ENCODE data around the gene TRIML2.
"Not testable (repeated sequence)": the region's sequence is repeated elsewhere in the genome, so short reads cannot be mapped to it uniquely, and the experiment has no call there.

The TRIML2 gene

DNA sequence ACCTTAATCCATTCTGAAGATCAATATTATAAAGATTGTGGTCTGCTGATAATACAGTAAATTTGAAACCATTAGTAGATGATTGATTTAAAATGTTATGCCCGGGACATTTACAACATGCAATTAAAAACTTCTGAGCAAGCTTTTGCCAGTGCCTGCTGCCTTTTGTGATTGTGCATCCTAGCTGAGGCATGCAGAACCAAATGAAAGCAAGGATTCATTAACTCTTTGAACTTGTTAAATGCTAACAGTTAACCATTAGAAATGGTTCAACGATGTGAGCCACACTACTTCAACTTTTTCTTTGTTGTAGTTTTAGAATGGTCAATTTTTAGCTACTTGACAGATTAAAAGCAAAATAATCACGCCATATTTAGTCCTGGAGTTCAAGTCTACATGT is 62.7 kb downstream of the TRIML2 start:
- Histone ChIP-seq H3K4me1 (ENCODE audit: low read length) (no peaks in the 10 kb centered on the region), H3K4me2 (ENCODE audit: low read depth, low read length) (no peak overlapping the region), H3K9ac (ENCODE audit: low read length) (no peak overlapping the region), H4K20me1 (ENCODE audit: insufficient read depth, low read length) (no peaks in the 10 kb centered on the region), H3K4me3 (ENCODE audit: low read length) (no peak overlapping the region), H3K9me2 (replicated peaks; ENCODE audit: insufficient read depth, low read length) (no peaks in the 10 kb centered on the region), H3F3A (ENCODE audit: insufficient read depth, low read length) (no peaks in the 10 kb centered on the region), H3K27me3 (replicated peaks; ENCODE audit: insufficient read depth, low read length) (no peaks in the 10 kb centered on the region), H3K79me2 (ENCODE audit: low read length) (no peaks in the 10 kb centered on the region), H3K36me3 (replicated peaks; ENCODE audit: insufficient read depth, low read length) (no peaks in the 10 kb centered on the region), H3K27ac (ENCODE audit: low read length) (no peak overlapping the region), H2AFZ (ENCODE audit: low read length) (no peak overlapping the region), H3K9me3 (replicated peaks; ENCODE audit: insufficient read depth, low read length) (no peaks in the 10 kb centered on the region)
- no peak for DNase-seq
- TF ChIP-seq EZH2 (optimal IDR thresholded peaks at IDR 0.05; ENCODE audit: low read depth, low read length) (no peak), EZH2phosphoT487 (IDR thresholded peaks at IDR 0.05; ENCODE audit: low read length) (no peak)
- TF ChIP-seq, protein P1, sequence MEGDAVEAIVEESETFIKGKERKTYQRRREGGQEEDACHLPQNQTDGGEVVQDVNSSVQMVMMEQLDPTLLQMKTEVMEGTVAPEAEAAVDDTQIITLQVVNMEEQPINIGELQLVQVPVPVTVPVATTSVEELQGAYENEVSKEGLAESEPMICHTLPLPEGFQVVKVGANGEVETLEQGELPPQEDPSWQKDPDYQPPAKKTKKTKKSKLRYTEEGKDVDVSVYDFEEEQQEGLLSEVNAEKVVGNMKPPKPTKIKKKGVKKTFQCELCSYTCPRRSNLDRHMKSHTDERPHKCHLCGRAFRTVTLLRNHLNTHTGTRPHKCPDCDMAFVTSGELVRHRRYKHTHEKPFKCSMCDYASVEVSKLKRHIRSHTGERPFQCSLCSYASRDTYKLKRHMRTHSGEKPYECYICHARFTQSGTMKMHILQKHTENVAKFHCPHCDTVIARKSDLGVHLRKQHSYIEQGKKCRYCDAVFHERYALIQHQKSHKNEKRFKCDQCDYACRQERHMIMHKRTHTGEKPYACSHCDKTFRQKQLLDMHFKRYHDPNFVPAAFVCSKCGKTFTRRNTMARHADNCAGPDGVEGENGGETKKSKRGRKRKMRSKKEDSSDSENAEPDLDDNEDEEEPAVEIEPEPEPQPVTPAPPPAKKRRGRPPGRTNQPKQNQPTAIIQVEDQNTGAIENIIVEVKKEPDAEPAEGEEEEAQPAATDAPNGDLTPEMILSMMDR (IDR thresholded peaks at IDR 0.05; ENCODE audit: low read length) = no peak

DNA sequence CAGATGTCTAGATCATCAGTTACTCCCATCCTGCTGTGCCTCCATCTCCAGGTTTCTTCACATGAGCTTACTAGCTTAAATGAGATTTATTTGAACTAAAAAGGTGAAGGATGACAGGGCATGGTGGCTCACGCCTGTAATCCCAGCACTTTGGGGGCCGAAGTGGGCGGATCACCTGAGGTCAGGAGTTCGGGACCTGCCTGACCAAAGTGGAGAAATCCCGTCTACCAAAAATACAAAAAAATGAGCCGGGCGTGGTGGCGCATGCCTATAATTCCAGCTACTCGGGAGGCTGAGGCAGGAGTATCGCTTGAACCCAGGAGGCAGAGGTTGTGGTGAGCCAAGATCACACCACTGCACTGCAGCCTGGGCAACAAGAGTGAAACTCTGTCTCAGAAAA is 63.9 kb downstream of the TRIML2 start:
- H3K36me3 ChIP-seq (replicated peaks; ENCODE audit: insufficient read depth, low read length); H3K4me3 ChIP-seq (ENCODE audit: low read length); H3K9me2 ChIP-seq (replicated peaks; ENCODE audit: insufficient read depth, low read length); H3K27ac ChIP-seq (ENCODE audit: low read length); DNase-seq; H3K4me1 ChIP-seq (ENCODE audit: low read length); H3K4me2 ChIP-seq (ENCODE audit: low read depth, low read length); H4K20me1 ChIP-seq (ENCODE audit: insufficient read depth, low read length); H3F3A ChIP-seq (ENCODE audit: insufficient read depth, low read length); H3K27me3 ChIP-seq (replicated peaks; ENCODE audit: insufficient read depth, low read length); H3K9ac ChIP-seq (ENCODE audit: low read length); H3K79me2 ChIP-seq (ENCODE audit: low read length); H2AFZ ChIP-seq (ENCODE audit: low read length); H3K9me3 ChIP-seq (replicated peaks; ENCODE audit: insufficient read depth, low read length): not testable (repeated sequence)

DNA sequence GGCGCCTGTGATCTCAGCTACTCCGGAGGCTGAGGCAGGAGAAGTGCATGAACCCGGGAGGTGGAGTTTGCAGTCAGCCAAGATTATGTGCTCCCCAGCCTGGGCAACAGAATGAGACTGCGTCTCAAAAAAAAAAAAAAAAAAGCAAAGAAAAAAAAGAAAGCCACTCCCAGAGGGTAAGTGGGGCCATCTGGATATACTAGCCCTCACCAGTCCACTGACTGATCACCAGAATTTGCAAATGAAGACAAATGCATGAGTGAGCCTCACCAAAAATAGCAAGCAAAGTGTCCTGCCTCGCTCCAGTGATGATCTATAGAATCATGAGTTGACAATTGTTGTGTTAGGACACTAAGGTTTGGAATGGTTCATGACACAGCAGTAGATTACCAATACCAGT is 66.2 kb downstream of the TRIML2 start:
- Histone ChIP-seq H3K9me2 (replicated peaks; ENCODE audit: insufficient read depth, low read length) (no peaks in the 10 kb centered on the region), H3K9me3 (replicated peaks; ENCODE audit: insufficient read depth, low read length) (no peaks in the 10 kb centered on the region), H3K27me3 (replicated peaks; ENCODE audit: insufficient read depth, low read length) (no peaks in the 10 kb centered on the region), H3K4me2 (ENCODE audit: low read depth, low read length) (no peak overlapping the region), H3K79me2 (ENCODE audit: low read length) (no peaks in the 10 kb centered on the region), H3K4me3 (ENCODE audit: low read length) (no peak overlapping the region), H4K20me1 (ENCODE audit: insufficient read depth, low read length) (no peaks in the 10 kb centered on the region), H2AFZ (ENCODE audit: low read length) (no peak overlapping the region), H3K36me3 (replicated peaks; ENCODE audit: insufficient read depth, low read length) (no peaks in the 10 kb centered on the region), H3K9ac (ENCODE audit: low read length) (no peak overlapping the region), H3K27ac (ENCODE audit: low read length) (no peak overlapping the region), H3F3A (ENCODE audit: insufficient read depth, low read length) (no peaks in the 10 kb centered on the region), H3K4me1 (ENCODE audit: low read length) (no peaks in the 10 kb centered on the region)
- TF ChIP-seq, protein P1 (IDR thresholded peaks at IDR 0.05; ENCODE audit: low read length) = no peak
- TF ChIP-seq EZH2phosphoT487 (IDR thresholded peaks at IDR 0.05; ENCODE audit: low read length) (no peak), EZH2 (optimal IDR thresholded peaks at IDR 0.05; ENCODE audit: low read depth, low read length) (no peak)
- DNase-seq = no peak

DNA sequence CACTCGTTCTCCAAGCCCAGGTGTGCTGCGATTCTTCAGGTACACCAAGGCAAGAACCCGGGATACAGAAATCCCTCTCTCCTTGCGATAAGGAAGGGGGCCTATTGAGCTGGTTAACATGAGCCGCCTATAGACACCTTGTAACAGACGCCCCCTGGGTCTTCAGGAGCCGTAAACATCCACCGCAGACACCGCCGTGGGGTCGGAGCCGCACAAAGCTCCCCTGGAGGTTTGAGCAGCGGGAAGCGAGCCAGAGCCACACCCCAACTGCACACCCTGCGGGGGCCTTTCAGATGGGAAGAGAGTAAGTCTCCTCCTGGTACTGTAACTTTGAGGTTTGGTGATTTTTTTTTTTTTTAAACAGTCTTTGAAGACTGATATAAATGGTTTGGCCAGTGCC is 67.2 kb downstream of the TRIML2 start:
- Histone ChIP-seq H3K9me3 (replicated peaks; ENCODE audit: insufficient read depth, low read length) (no peaks in the 10 kb centered on the region), H2AFZ (ENCODE audit: low read length) (no peak overlapping the region), H4K20me1 (ENCODE audit: insufficient read depth, low read length) (no peaks in the 10 kb centered on the region), H3F3A (ENCODE audit: insufficient read depth, low read length) (no peaks in the 10 kb centered on the region), H3K27me3 (replicated peaks; ENCODE audit: insufficient read depth, low read length) (no peaks in the 10 kb centered on the region), H3K4me2 (ENCODE audit: low read depth, low read length) (no peak overlapping the region), H3K4me1 (ENCODE audit: low read length) (no peaks in the 10 kb centered on the region), H3K9ac (ENCODE audit: low read length) (no peak overlapping the region), H3K36me3 (replicated peaks; ENCODE audit: insufficient read depth, low read length) (no peaks in the 10 kb centered on the region), H3K79me2 (ENCODE audit: low read length) (no peaks in the 10 kb centered on the region), H3K4me3 (ENCODE audit: low read length) (no peak overlapping the region), H3K9me2 (replicated peaks; ENCODE audit: insufficient read depth, low read length) (no peaks in the 10 kb centered on the region), H3K27ac (ENCODE audit: low read length) (no peak overlapping the region)
- no peak for DNase-seq
- TF ChIP-seq EZH2phosphoT487 (IDR thresholded peaks at IDR 0.05; ENCODE audit: low read length) (no peak), EZH2 (optimal IDR thresholded peaks at IDR 0.05; ENCODE audit: low read depth, low read length) (no peak)
- TF ChIP-seq, protein P1 (IDR thresholded peaks at IDR 0.05; ENCODE audit: low read length) = no peak

Data from MM.1S (cell line).